ENCODE results near the gene ZNF236. TPM values are rescaled to one million over a fixed set of nuclear protein-coding genes. Genes with fewer than 3 reads are reported as not detected.

ZNF236 gene
- total RNA-seq, 2 donors from 2014 or later: 9.7 to 16.9 TPM

DNA sequence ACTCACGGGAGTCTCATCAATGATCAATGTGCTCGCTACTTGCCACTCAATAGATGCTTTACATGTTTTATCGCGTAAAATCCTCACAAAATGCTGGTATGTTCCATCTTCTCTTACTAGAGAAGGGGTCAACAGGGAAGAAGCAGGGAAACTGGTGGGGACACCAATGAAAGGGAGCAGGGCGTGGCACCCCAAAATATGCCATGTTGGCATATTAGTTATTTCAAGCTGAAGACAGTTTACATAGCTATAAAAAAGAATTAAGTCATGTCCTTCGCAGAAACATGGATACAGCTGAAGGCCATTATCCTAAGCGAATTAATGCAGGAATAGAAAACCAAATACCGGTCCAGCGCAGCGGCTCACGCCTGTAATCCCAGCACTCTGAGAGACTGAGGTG is 8.1 kb upstream of the ZNF236 start:
- Histone ChIP-seq H3K4me3 (no peak overlapping the region), H3K27me3 (no peaks in the 10 kb centered on the region), H3K9me3 (no peaks in the 10 kb centered on the region), H3K36me3 (no peaks in the 10 kb centered on the region), H3K27ac (no peak overlapping the region), H3K4me1 (no peaks in the 10 kb centered on the region), H3K9ac (ENCODE audit: low read depth in 2 of 2, low read length in 2 of 2) (no peak overlapping the region)
- intact Hi-C loops (cut with DNase I): no loop called here
- no peak for DNase-seq
- TF ChIP-seq, protein P1, sequence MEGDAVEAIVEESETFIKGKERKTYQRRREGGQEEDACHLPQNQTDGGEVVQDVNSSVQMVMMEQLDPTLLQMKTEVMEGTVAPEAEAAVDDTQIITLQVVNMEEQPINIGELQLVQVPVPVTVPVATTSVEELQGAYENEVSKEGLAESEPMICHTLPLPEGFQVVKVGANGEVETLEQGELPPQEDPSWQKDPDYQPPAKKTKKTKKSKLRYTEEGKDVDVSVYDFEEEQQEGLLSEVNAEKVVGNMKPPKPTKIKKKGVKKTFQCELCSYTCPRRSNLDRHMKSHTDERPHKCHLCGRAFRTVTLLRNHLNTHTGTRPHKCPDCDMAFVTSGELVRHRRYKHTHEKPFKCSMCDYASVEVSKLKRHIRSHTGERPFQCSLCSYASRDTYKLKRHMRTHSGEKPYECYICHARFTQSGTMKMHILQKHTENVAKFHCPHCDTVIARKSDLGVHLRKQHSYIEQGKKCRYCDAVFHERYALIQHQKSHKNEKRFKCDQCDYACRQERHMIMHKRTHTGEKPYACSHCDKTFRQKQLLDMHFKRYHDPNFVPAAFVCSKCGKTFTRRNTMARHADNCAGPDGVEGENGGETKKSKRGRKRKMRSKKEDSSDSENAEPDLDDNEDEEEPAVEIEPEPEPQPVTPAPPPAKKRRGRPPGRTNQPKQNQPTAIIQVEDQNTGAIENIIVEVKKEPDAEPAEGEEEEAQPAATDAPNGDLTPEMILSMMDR (IDR thresholded peaks at IDR 0.05): no peak

DNA sequence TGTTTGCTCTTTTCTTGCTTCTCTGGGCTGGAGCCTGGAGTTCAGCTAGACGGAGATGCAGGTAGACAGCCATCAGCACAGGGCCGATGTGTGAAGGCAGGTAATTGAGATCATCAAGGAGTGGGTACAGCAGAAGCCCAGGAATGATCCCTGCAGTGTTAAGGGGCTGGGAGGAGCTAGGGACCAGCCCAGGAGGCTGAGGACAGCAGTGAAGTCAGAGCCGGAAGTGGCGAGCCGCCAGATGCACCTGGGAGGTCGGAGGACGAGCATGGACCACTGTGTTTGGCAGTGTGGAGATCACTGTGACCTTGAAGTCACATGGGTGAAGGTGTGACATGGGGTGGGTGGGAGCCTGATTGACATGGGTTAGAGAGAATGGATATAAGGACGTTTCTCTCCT is 6.2 kb upstream of the ZNF236 start:
- Histone ChIP-seq H3K36me3 (no peaks in the 10 kb centered on the region), H3K9ac (ENCODE audit: low read depth in 2 of 2, low read length in 2 of 2) (no peak overlapping the region), H3K4me3 (no peak overlapping the region), H3K27ac (no peak overlapping the region), H3K9me3 (no peaks in the 10 kb centered on the region), H3K4me1 (no peaks in the 10 kb centered on the region), H3K27me3 (no peaks in the 10 kb centered on the region)
- no peak for DNase-seq
- intact Hi-C loops (cut with DNase I): no loop called here
- TF ChIP-seq, protein P1 (IDR thresholded peaks at IDR 0.05): no peak

DNA sequence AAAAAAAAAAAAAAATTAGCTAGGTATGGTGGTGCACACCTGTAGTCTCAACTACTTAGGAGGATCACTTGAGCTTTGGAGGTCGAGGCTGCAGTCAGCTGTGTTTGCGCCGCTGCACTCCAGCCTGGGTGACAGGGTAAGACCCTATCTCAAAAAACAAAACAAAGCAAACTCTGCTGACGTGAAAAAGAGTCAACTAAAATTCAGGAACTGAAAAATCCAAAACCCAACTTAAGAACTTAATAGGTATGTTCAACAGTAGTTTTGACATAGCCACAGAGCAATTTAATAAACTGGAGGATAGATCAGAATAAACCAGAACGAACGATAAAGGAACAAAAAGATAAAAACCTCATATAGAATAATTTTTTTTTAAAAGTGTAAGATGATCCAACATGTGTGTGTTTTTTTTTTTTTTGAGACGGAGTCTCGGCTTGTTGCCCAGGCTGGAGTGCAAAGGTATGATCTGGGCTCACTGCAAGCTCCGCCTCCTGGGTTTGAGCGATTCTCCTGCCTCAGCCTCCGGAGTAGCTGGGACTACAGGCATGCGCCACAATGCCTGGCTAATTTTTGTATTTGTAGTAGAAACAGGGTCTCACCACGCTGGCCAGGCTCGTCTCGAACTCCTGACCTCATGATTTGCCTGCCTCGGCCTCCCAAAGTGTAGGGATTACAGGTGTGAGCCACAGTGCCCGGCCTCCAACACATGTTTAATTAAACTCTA is 4.3 kb upstream of the ZNF236 start:
- Histone ChIP-seq H3K27me3 (no peaks in the 10 kb centered on the region), H3K4me3 (no peak overlapping the region), H3K9me3 (no peaks in the 10 kb centered on the region), H3K36me3 (no peaks in the 10 kb centered on the region), H3K27ac (no peak overlapping the region), H3K9ac (ENCODE audit: low read depth in 2 of 2, low read length in 2 of 2) (no peak overlapping the region), H3K4me1 (no peaks in the 10 kb centered on the region)
- TF ChIP-seq, protein P1 (IDR thresholded peaks at IDR 0.05): no peak
- DNase-seq: no peak
- intact Hi-C loops (cut with DNase I): no loop called here

DNA sequence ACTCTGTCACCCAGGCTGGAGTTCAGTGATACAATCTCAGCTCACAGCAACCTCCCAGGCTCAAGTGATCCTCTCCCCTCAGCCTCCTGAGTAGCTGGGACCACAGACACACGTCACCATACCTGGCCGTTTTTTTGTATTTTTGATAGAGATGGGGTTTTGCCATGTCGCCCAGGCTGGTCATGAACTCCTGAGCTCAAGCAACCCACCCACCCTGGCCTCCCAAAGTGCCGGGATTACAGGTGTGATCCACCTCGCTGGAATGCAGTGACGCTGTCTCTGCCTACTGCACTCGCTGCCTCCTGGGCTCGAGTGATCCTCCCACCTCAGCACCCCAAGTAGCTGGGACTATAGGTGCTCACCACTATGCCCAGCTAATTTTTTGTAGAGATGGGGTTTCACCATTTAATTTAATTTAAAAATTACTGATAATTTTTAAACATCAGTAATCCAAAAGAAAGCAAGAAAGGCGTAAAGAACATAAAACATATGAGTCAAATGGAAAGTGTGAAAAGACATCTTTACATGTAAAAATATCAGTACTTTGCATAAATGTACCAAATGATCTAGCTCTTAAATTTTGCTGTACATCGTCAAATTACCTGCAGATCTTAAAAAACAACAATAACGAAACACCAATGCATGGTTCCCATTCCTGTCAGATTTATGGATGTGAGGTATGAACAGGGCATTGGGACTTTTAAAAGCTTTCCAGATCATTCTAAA is 2.8 kb upstream of the ZNF236 start:
- Histone ChIP-seq H3K4me3 (no peak overlapping the region), H3K27ac (no peak overlapping the region), H3K4me1 (peaks cover 6% of the 10 kb centered on the region), H3K9ac (ENCODE audit: low read depth in 2 of 2, low read length in 2 of 2) (no peak overlapping the region), H3K27me3 (no peaks in the 10 kb centered on the region), H3K9me3 (no peaks in the 10 kb centered on the region), H3K36me3 (no peaks in the 10 kb centered on the region)
- intact Hi-C loops (cut with DNase I): no loop called here
- DNase-seq: no peak
- TF ChIP-seq, protein P1 (IDR thresholded peaks at IDR 0.05): no peak

GRCh38 chr18:76821356-76821874 is 942 bp upstream of the ZNF236 start:
- Histone ChIP-seq H3K4me3 (peak overlapping the region; percentile 80), H3K27me3 (no peaks in the 10 kb centered on the region), H3K4me1 (peaks cover 6% of the 10 kb centered on the region), H3K36me3 (no peaks in the 10 kb centered on the region), H3K9ac (ENCODE audit: low read depth in 2 of 2, low read length in 2 of 2) (peak overlapping the region; percentile 90 to 98), H3K27ac (peak overlapping the region; percentile 91), H3K9me3 (no peaks in the 10 kb centered on the region)
- no peak for DNase-seq
- intact Hi-C loops (cut with DNase I): no loop called here
- TF ChIP-seq, protein P1 (IDR thresholded peaks at IDR 0.05): no peak

Measured in colonic mucosa (tissue), 4 donors.